NT2/D1 (cell line): Measurements from ENCODE around the gene XRN2.

Source experiments
- SUZ12 ChIP-seq: IDR thresholded peaks from 2 replicates; pipeline ENCODE4 v1.6.1; 2011; ENCODE audit not compliant: insufficient read length, insufficient read depth; ENCODE audit errors: extremely low read depth
- YY1 ChIP-seq: IDR thresholded peaks from 2 replicates; pipeline ENCODE4 v1.6.1; 2011; ENCODE audit not compliant: insufficient read length, insufficient read depth
- ZNF274 ChIP-seq: IDR thresholded peaks from 2 replicates; pipeline ENCODE4 v1.6.1; 2011; ENCODE audit warnings: mild to moderate bottlenecking, low read depth, low read length

DNA sequence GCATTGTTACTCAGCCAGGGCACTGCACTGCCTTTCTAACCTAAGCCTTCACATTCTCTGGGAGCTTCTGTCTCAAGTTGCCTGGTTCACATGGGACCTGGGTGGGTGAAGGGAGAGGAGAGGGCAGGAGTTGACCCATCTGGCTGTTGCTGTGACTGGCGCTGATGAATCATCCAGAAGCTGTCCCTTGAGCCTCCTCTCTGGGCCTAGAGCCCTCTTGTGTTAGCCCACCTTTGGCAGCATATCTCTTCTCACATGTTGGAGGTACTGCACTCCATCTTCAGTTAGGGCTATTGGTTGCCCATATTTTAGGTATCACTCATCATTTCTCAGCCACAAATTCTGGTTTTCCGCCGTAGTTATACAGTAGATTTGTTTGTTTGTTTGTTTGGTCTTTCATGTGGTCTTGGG is 19.8 kb downstream of the XRN2 start:
- no peak for TF ChIP-seq YY1
- TF ChIP-seq SUZ12 = no peak
- no peak for TF ChIP-seq ZNF274
